AG20443 (cell line): ENCODE results near the gene ANKRD34C.

Experiments
- DNase-seq: peaks from one replicate; pipeline ENCODE4 v3.0.0; 2012; ENCODE audit warnings: low spot score, mixed read lengths

The ANKRD34C gene

DNA sequence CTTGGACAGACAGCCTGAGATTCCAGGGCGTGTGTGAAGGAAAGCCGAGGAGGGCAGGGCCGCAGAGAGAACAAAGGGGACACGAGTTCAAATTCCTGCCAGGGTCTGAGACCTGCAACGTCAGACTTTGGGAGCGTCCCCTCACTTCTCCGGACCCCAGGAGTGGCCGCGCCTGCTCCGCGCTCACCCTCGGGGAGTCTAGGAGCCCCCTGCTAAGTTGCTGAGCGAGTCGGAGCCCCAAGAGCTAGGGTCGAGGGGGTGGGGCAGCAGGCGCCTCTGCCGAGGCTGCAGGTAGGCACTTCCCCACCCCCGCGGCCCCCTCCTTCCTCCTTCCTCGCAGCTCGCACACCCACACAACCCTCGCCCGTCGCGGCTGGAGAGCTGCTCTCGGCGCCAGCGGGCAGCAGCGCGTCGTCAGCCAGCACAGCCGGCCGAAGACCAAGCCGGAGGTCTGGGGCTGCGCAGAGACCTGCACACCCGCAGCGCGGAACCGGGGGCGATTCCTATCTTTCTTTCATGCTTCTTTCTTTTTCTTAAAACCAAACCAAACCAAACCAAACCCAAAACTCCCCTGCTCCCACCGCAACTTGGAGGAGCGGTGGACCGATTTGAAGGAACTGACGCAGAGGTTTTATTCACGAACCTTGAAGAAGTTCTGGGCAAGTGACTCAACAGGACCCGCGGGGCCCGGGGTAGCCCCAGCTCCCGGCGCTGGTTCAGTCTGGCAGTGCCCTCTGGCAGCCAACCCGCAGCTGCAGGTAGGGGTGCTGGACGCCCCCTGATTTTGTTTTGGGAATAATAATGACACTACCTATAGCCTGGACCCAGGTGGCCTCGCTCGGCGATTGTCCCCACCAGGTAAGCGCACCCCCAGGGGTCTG is at the start of gene ANKRD34C:
TSS of gene ANKRD34C (plus strand) at position 352 of the 881 bp plus-strand sequence. CDS start 10,563 bp downstream, outside the sequence.
- peak; percentile 11 for DNase-seq

DNA sequence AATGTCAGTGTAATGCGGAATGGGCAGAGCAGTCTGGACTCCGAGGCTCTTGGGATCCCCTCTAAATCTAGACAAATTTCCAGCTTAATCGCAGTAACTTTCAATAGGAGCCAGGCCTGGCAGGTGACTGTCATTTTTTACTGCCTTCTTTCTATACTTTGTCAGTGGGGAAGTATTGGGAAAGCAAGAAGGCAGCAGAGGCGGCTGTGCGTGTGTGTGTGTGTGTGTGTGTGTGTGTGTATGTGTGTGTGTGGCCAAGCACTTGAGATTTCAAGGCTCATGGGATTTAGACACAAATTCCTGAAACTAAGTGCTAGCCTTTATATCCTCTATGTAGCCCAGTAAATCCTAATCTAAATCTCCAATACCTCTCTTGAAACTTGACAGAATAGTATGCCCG is 49.3 kb upstream of the ANKRD34C start:
- no peak for DNase-seq

DNA sequence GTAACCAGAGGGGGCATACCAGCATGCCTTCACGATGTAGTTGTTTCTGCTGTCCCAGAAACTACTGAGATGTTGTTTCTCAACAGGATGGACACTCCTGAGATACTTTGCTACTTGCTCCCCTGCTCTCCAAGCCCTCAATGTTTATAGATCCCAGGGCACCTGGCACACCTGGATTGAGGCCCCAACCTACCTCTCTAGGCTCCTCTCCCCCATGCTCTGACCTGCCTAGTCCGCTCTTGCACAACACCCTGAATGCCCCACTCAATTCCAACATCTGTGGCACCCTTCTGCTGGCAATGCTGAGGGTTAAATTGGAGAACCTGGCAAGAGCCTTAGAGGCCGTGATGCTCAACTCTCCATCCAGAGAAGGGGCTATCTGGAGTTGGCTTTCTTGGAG is 42.5 kb upstream of the ANKRD34C start:
- DNase-seq = no peak

DNA sequence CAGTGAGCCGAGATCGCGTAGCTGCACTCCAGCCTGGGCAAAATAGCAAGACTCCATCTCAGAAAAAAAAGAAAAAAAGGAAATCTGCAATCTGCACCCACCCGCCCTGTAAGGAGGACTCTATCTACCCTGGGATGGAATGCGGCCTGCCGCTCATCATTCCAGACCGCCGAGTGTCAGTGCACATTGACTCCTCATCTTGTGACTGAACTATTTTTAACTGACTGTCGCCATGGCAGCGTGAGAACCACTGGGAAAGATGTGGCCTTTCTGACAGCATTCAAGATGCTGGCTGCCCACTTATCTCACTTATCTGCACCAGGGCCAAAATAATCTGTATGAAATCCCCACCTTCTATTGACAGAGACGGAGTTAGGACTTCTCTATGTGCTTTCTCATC is 38.8 kb upstream of the ANKRD34C start:
- no peak for DNase-seq

DNA sequence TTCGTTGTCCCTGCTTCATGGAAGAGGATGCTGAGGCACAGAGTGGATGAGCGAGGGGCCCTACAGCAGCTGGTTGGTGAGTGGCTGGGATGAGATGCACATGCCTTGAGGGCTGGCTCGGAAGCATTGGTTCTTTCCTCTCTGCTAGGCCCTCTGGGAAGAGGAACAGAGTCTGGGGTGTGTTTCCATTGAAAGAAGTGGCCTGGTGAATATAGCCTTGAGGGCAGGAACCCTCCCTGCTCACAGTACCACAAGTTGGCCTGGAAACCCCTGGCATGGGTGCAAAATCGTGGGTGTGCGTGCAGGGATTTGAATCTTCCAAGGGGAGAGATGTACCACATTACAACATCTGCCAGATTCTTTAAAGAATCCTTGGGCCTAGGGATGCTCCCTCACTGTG is 37.6 kb upstream of the ANKRD34C start:
- DNase-seq = no peak

DNA sequence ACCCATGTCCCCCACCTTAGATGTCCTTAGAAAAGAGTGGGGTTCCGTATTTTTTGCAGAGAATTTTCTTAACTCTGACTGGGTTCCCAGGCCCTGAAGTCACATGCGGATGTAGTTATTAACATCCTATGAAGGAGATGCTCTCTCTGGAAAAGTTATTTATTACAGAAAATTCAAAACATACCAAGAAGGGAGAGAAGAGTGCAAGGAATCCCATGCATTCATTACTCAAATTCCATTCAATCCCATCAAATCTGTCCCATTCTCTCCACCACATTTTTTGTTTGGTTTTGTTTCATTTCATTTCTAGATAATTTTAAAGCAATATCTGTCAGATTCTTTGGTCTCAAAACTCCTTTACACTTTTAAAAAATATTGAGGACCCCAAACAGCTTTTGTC is 34.3 kb upstream of the ANKRD34C start:
- peak; percentile 26 for DNase-seq

DNA sequence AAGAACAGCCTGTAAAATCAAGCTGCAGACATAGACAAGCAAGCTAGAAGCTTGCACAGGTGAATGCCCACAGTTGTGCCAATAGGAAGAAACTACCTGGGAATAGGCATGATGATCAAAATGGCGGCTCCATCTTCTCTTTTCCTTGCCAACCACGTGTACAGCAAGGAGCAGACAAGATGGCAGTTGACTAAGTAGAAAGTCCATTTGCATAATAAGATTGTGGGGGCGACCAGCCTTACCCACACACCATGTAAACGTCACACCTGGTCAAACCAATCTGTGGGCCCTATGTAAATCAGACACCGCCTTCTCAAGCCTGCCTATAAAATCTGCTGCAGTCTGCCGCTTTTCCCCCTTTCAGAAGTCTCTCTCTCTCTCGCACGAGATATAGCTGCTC is 25.1 kb upstream of the ANKRD34C start:
- DNase-seq = no peak

DNA sequence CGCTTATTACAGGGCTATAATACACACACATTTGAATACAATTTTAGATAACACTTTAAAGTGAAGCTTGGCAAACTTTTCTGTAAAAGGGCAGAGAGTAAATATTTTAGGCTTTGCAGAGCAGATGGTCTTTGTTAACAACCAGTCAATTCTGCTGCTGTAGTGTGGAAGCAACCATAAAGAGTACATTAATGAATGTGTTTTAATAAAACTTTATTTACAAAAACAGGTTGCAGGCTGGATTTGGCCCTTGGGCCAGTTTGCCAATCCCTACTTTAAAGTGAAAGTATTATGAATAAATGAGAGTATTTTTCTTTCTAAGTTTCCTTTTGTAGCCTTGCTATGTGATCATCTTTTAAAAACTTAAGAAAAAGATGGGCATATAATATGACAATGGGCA is 20.7 kb upstream of the ANKRD34C start:
- no peak for DNase-seq

DNA sequence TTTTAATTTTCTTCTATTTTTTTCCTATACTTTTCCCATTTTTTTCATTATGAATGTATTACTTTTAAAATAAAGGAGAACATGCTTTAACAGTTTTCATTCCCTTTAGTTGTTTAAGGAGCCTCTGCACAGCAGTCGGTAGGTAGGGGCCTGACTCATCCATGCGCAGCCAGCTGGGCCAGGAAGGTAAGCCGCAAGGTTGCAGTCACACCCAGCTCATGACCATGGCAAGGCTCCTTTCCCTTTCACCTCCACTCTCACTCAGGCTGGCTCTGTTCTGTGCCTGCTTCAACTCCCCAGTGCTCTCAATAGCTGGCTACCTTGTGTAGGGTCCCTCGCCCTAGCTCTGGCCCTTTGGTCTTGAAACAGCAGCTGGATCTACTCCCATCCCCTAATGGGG is 17.4 kb upstream of the ANKRD34C start:
- no peak for DNase-seq

DNA sequence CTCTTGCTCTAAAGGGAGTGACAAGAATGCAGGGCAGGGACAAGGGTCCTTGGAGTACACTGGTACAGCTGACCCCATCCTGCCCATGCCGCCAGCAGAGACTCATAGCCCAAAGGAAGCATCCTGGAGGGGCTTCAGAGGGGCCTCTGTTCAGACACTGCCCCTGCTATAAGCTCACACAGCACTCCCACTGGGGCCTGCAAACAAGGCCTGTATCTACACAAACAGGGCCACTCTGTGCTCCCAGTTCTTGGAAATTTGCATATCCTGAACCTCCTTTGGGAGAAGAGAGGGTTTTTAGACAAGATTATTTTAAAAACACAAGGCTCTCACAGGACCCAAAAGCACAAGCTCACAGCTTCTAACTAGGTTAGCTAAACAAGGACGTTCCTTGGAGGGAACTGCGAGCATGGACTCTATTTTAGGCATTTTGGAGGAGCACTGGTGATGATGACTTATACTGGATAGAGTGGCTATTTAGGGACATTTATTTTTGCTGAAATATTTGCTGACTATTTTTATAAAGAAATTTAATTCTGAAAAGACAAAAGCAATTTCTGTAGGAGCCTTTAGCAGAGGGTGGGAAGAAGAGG is 16.4 kb upstream of the ANKRD34C start:
- DNase-seq = no peak

DNA sequence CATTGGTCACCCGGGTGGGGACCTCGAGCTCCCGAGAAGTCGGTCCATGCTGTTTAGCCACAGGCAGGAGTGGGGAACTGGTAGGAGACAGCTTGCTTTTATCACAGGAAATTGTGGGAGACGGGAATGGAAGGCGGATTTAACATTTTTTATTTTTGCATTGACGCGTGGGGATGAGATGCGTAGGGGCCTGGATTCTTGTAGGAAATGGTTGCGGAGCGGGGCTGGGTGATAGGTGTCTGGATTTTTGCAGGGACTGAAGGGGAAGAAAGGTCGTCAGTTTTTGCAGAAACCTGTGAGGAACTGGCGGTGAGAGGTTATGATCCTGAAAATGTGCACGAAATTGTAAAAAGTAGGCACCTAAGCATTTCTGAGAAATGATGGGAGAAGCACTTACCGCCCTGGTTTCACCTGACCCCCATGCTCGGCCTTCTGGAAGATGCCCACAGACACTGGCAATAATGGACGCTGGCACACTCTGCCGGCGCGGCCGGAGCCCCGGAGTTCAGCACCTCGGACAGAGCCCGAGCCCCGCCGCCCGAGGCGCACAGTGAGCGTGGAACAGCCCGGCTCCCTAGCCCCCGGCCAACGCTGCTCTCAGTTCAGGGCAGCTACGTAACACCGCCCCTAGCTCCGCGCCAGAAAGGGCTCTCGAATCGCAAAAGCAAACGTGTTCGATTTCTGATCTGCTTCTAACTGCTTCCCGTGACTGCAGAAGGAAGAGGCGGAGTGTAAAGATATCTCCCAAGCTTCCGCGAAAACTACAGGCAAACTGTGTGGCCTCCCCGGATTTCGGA is 928 bp downstream of the ANKRD34C start:
- peak; percentile 90 for DNase-seq

DNA sequence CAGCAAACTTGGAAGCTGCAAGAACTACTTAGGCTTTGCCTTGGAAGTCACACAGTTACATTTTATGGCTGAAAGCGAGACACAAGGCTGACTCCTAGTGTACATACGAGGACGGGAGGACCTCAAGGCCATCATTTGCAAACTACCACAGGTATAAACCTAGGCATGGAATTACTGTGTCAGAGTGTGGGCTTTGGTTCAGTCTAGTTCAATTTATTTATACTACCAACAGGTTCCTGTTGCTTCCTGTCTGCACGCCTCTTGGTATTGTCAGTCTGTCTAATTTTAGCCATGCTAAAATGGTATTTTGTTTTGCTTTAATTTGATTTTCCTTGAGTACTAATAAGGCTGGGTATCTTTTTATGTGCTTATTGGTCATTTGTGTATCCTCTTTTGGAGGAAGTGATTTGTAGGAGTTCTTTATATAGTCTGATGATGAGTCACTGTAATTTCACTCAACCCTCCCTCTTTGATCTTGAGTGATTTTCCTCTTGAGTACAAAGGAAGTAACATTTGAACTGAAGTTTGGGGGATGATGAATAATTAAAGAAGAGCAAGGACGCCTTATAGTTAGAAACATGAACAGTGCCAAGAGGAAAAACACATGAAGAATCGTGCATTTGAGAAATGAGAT is 8.2 kb downstream of the ANKRD34C start:
- DNase-seq = no peak

DNA sequence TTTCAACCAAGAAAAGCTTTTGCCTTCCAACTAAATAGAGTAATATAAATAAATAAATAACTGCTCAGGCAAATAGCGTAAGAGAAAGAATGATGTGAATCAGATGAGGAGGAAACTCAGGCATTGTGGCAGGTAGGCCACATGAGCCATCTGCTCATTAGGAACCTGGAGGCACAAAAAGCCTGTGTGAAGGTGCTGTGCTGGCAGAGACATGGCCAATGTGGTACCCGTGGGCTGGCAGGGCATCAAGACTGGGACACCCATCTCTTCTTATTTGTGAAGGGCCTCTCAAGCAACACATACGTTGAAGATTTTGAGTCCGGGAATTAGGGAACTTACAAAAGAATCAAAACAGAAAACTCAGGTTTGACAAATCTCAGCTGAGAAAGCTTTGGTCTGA is 9.5 kb downstream of the ANKRD34C start:
- DNase-seq = no peak

DNA sequence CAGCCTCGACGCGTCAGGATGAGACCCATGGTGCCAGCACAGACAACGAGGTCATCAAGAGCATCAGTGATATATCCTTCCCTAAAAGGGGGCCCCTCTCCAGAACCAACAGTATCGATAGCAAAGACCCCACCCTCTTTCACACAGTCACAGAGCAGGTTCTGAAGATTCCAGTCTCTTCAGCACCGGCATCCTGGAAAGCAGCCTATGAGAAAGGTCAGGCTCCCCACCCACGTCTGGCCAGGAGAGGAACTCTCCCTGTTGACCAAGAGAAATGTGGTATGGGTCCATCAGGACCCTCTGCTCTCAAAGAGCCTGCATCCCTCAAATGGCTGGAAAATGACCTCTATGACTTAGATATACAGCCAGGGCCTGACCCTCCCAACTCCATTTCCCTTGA is 11.6 kb downstream of the ANKRD34C start:
- no peak for DNase-seq

DNA sequence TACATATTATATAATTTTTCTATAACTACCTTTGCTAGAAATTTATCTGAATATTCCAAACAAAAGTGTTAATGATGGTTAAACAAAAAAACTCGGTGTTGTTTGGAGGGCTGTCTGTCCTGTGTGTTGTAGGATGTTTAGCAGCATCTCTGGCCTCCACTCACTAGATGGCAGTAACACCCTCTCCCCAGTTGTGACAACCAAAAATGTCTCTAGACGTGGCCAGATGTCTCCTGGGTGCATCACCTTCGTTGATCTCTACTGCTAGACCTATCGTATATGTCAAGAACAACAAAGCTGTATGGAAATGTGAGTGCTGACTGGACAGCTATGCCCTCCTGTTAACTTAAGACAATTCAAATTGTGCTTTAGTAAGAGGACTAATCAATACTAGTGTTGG is 14.1 kb downstream of the ANKRD34C start:
- DNase-seq = no peak

DNA sequence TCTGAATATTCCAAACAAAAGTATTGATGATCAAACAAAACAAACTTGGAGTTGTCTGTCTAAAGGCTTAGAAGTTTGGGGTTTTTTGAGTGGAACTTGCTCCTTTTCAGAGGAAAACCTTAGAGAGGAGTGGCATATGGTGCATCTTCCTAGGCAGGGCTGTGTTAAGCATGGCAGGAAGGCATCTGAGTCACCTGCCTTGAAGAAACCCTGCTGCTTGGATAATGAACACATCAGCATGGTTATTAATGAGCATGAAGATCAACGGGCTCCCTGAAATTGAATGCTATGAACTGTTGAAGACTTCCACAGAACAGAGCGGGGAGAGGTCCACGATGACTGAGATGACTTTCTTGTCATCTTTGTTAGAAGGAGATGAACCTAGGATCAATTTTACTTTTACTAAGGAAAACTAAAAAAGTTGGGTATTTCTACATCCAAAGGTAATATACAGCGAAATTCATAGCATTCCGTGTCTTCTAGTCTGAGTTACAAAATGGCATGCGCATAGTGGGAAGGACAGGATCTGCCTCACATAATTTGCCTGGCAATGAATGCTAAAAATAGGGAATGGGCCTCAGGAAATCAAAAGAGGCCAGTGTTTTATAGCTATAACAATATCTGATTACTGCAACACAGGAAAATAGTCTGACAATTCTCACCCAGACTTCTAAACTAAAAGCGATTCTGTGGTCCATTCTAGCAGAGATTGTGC is 16.8 kb downstream of the ANKRD34C start:
- no peak for DNase-seq

DNA sequence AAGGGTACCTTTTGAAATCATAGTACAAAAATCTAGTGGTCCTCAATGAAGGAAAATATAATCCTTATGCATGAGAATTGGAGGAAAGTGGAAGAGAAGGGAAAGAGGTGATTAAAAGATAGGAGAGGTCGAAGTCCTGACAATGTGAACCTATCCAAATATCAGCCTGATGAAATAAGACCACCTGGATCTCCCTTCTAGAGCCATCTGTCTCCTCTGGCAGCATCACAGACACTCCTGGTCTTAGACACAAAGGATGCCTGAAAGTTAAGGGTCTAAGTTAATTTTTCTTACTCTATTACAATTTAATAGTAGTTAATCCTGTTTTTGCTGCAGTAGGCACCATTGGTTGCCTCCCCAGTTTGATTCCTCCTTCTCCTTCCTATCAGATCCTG is 17.3 kb downstream of the ANKRD34C start:
- DNase-seq = no peak

DNA sequence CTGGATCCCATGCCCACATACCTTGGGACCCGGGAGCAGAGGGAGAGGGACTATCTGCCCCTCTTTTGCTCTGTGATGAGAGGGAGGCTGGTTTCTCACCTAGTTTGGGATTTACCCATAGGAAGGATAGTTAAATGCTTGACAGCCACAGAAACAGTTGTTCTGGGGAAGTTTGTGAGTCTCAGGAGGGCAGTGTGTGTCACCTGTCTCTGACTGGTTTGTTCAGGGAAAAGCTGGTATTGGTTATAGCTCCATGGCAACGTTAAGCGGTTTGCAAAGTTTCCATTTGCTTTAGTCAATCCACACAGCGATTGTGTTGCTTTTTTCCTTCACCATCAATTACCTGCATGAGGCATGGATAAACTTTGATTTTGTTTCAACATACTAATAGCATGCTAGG is 24.7 kb downstream of the ANKRD34C start:
- DNase-seq = no peak

DNA sequence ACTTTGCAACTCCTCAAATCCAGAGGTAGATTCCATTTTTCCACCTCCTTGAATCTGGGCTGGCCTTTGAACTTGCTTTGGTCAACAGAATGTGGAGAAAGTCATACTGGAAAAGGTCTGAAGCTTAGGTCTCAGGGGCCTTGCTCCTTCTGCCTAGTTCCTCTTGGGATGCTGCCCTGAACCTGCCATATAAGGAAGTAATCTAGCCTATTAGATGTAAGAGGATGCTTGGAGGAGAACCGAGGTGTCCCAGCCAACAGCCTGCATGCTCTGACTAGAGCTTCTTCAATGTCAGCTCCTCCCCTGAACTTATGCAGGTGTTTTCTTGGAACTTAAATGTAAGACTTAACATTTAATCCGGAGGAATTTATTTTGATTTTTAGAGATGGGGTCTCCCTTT is 26.4 kb downstream of the ANKRD34C start:
- no peak for DNase-seq

DNA sequence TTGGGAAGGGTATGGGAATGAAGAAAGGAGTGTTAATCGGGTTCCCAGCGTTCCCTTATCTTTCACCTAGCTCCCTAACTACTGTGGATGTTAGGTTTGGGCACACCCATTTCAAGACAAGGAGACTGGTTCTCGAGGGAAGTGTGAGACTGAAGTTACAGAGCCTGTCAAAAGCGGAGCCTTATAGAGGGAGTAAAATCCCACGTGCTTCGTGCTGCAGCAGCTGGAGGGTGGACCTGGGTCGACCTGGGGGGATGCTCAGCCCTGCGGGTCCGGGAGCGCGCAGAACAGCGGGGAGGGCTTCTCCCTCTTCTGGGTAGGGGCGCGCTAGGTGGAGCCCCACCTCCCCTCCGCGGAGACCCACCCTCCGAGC is 28.1 kb downstream of the ANKRD34C start:
- DNase-seq = no peak

DNA sequence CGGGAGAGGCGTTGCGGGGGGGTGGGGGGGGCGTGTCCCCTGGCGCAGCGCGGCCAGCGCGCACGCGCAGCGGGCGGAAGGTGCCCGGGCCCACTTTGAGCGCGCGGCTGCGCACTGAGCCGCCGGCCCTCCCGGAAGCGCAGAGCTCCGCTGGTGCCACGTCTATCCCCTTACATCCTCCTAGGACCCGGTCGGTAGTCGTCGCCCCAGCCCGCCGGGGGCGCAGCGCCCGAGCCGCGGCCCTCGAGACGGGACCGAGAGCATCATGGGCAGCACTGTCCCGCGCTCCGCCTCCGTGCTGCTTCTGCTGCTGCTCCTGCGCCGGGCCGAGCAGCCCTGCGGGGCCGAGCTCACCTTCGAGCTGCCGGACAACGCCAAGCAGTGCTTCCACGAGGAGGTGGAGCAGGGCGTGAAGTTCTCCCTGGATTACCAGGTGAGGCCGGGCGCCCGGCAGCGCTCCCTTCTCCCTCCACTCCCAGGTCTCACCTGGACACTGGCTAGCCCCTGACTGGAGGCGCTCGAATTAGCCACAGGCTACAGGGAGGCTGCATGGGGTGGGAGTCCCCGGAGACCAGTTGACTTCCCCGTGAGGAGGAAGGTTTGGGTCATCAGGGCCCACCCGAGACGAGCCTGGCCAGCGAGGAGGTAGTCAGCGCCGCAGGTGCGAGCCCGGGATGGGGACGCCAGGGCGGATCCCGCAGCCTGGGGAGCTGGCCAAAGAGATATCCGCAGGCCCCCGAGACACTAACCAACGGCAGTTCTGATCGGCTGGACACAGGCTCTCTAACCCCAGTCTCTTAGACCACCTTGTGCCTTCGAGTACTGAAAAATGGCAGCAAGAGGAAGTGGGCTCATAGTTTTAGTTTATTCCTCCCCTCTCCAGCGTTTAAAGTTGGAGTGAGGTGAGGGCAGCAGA is 28.7 kb downstream of the ANKRD34C start, which contains the start of gene TMED3:
TSS of gene TMED3 (plus strand) at position 128 of the 916 bp plus-strand sequence. CDS start at position 266, 138 bp downstream.
- DNase-seq = peak; percentile 100
